IPS-20b (cell line): ENCODE measurements around the gene SHMT2.
A peak's percentile ranks its signal among the peaks of the same experiment; 100 is the strongest.

ENCODE experiments used
- H3K27ac ChIP-seq: one replicate; pipeline ENCODE4 v1.5.1; 2013; ENCODE audit warnings: low read length
- H3K27me3 ChIP-seq: 2 replicates; pipeline ENCODE4 v1.6.1; 2013; ENCODE audit warnings: mild to moderate bottlenecking, low read length, inconsistent platforms; ENCODE audit not compliant: insufficient read depth
- H3K36me3 ChIP-seq: 2 replicates; pipeline ENCODE4 v1.6.1; 2013; ENCODE audit warnings: low read depth, mild to moderate bottlenecking, inconsistent platforms, low read length, moderate library complexity; ENCODE audit not compliant: insufficient read depth
- H3K4me1 ChIP-seq: 2 replicates; pipeline ENCODE4 v1.6.1; 2013; ENCODE audit warnings: mild to moderate bottlenecking, control low read depth, inconsistent platforms, low read length, moderate library complexity; ENCODE audit not compliant: insufficient read depth
- H3K4me3 ChIP-seq: 2 replicates; pipeline ENCODE4 v1.5.1; 2013; ENCODE audit warnings: mild to moderate bottlenecking, low read length, inconsistent platforms
- H3K9ac ChIP-seq: 2 replicates; pipeline ENCODE4 v1.6.1; 2013; ENCODE audit warnings: low read depth, mild to moderate bottlenecking, inconsistent platforms, low read length, moderate library complexity
- H3K9me3 ChIP-seq: 2 replicates; pipeline ENCODE4 v1.6.1; 2013; ENCODE audit warnings: mild to moderate bottlenecking, low read depth, low read length, inconsistent platforms; ENCODE audit not compliant: insufficient read depth

Gene SHMT2

GRCh38 chr12:57248934-57249742, 19.6 kb downstream of the SHMT2 start:
- Histone ChIP-seq H3K36me3 (no peaks in the 10 kb centered on the region), H3K4me3 (no peak overlapping the region), H3K27ac (no peak overlapping the region), H3K9me3 (no peaks in the 10 kb centered on the region), H3K27me3 (peaks cover 10% of the 10 kb centered on the region), H3K9ac (no peak overlapping the region), H3K4me1 (peaks cover 7% of the 10 kb centered on the region; the same call in 1 of the 2 replicates)

DNA sequence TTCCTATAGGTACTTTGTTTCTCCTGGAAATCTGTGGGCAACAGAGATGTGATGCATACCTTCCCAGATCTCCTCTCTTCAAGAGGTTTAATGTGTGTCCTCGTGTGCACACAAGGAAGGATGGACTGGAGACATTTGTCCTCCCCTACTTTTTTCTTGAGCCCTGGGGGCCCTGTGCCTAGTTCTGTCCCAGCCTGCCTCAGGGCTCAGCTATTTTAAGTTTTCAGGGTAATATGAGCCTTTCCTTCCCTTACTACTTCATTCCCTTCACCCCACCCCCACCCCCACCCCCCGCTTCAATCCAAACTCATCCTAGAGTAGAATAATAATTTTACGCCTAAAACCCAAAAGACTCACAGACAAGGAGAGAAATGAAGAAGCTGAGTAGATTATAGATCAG, 21.0 kb downstream of the SHMT2 start:
- no peaks in the 10 kb centered on the region for H3K9me3 ChIP-seq
- H3K27ac ChIP-seq = no peak overlapping the region
- no peak overlapping the region for H3K9ac ChIP-seq
- no peak overlapping the region for H3K4me3 ChIP-seq
- no peaks in the 10 kb centered on the region for H3K27me3 ChIP-seq
- H3K4me1 ChIP-seq = peaks cover 7% of the 10 kb centered on the region; the same call in 1 of the 2 replicates
- no peaks in the 10 kb centered on the region for H3K36me3 ChIP-seq

- H3K27me3 ChIP-seq = no peaks in the 10 kb centered on the region
- no peak within 1 kb of the TSS for H3K27ac ChIP-seq
- peaks cover 7% of the 10 kb centered on the region; the same call in 1 of the 2 replicates for H3K4me1 ChIP-seq
- H3K9ac ChIP-seq = 0 out of 2 replicates have a peak within 1 kb of the TSS, but pooled peaks have one; percentile 34
- no peaks in the 10 kb centered on the region for H3K36me3 ChIP-seq
- H3K4me3 ChIP-seq = no peak within 1 kb of the TSS
- no peaks in the 10 kb centered on the region for H3K9me3 ChIP-seq
Measured at GRCh38 chr12:57250956-57251355, 21.4 kb downstream of the SHMT2 start, which contains the start of gene STAC3. TSS of gene STAC3 (minus strand) at chr12:57251187. CDS start at chr12:57249636, 1,551 bp downstream.

DNA sequence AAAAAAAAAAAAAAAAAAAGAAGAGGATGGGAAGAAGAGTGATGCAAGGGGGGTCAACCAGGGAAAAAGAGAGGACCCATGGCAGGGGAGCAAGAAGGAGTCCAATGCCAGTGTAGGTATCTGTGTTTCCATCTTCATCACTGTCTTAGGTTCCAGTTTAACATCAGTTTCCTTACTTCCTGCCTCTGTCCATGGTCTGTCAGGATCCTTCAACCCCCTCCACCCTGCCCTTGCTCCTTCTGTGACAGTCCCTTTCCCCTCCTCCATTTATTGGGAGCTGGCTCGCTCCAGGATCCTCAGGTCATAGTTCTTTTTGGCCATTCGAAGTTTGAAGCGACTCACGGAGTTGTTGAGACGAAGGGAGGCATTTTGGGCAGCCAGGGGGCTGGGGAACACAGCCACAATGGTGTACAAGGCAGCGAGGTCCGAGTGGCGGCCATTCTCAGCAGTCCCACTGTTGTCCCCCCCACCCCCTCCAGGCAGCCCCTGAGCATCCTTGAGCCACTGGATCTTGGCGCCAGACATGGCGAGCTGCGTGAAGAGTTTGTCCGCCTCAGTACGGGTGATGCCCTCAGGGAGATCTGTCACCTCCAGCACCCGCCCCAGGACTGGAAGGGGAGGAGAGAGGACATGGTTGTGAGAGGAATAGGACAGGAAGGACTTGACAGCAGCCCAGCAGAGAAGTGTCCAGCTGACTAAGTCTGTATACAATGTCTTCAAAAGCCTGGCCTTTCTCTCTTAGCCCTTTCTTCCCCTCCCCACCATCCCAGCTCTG, 25.2 kb downstream of the SHMT2 start:
- no peak overlapping the region for H3K27ac ChIP-seq
- H3K9ac ChIP-seq = no peak overlapping the region
- peaks cover 31% of the 10 kb centered on the region for H3K36me3 ChIP-seq
- 0 out of 2 replicates have a peak, but pooled peaks cover 2% of the 10 kb centered on the region for H3K4me1 ChIP-seq
- no peak overlapping the region for H3K4me3 ChIP-seq
- H3K27me3 ChIP-seq = no peaks in the 10 kb centered on the region
- H3K9me3 ChIP-seq = no peaks in the 10 kb centered on the region

GRCh38 chr12:57255916-57256315, 26.4 kb downstream of the SHMT2 start:
- no peak overlapping the region for H3K9ac ChIP-seq
- H3K36me3 ChIP-seq = peaks cover 31% of the 10 kb centered on the region
- no peak overlapping the region for H3K4me3 ChIP-seq

GRCh38 chr12:57258977-57259970, 29.8 kb downstream of the SHMT2 start:
- peaks cover 31% of the 10 kb centered on the region for H3K36me3 ChIP-seq
- H3K9me3 ChIP-seq = no peaks in the 10 kb centered on the region
- H3K4me3 ChIP-seq = no peak overlapping the region
- no peaks in the 10 kb centered on the region for H3K27me3 ChIP-seq
- H3K4me1 ChIP-seq = peaks cover 8% of the 10 kb centered on the region; the same call in 1 of the 2 replicates
- no peak overlapping the region for H3K27ac ChIP-seq
- no peak overlapping the region for H3K9ac ChIP-seq

More at GRCh38 chr12:57255916-57256315, 26.4 kb downstream of the SHMT2 start:
- Histone ChIP-seq H3K4me1 (no peaks in the 10 kb centered on the region; the same call in 1 of the 2 replicates), H3K9me3 (no peaks in the 10 kb centered on the region), H3K27ac (no peak overlapping the region), H3K27me3 (no peaks in the 10 kb centered on the region)

DNA sequence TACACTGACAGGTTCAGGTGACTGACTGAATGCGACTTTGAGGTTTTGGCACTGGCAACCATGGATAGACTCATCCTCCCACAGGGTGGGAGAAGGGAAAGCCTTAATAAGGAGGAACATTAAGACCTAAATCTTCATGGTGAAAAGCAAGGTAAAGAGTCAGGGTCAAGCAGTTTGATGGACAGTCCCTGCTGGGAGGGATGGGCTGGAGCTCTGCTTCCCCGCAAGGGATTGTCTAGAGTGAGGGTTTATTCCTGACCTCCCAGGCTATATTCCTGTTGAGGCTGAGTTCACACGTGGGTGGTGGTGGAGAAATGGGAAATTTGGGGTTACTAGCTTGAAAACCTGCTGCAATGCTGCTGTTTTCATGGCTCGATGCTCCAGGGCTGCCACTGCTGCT, 30.9 kb downstream of the SHMT2 start:
- Histone ChIP-seq H3K9me3 (no peaks in the 10 kb centered on the region), H3K36me3 (peaks cover 36% of the 10 kb centered on the region), H3K4me3 (no peak overlapping the region), H3K9ac (no peak overlapping the region), H3K27me3 (no peaks in the 10 kb centered on the region), H3K4me1 (peaks cover 8% of the 10 kb centered on the region; the same call in 1 of the 2 replicates), H3K27ac (no peak overlapping the region)

DNA sequence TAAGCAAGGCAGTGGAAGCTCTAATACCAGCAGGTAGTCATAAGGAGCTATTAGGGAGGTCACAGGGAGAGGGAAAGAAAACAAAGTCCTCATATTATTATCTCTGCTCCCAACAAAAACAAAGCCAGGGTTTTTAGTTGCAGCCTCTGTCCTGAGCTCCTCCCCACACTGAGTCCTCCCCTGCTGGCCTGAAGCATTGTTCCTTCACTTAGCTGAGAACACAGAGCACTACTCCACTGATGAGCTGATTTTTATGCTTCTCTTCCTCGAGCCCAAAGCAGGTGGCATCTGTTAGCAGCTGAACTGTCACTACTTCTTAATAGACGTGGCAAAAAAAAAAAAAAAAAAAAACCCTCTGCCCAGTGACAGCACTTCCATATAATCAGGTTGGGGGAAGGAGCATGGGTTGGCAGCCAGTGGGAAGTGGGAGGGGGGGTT, 31.9 kb downstream of the SHMT2 start:
- Histone ChIP-seq H3K4me3 (no peak overlapping the region), H3K4me1 (peaks cover 8% of the 10 kb centered on the region; the same call in 1 of the 2 replicates), H3K27ac (no peak overlapping the region), H3K27me3 (no peaks in the 10 kb centered on the region), H3K36me3 (peaks cover 36% of the 10 kb centered on the region), H3K9ac (no peak overlapping the region), H3K9me3 (no peaks in the 10 kb centered on the region)

GRCh38 chr12:57262126-57262822, 32.8 kb downstream of the SHMT2 start:
- H3K27me3 ChIP-seq = no peaks in the 10 kb centered on the region
- H3K36me3 ChIP-seq = peaks cover 38% of the 10 kb centered on the region
- no peak overlapping the region for H3K27ac ChIP-seq
- no peak overlapping the region for H3K4me3 ChIP-seq
- H3K4me1 ChIP-seq = peaks cover 8% of the 10 kb centered on the region; the same call in 1 of the 2 replicates
- H3K9ac ChIP-seq = no peak overlapping the region
- no peaks in the 10 kb centered on the region for H3K9me3 ChIP-seq

DNA sequence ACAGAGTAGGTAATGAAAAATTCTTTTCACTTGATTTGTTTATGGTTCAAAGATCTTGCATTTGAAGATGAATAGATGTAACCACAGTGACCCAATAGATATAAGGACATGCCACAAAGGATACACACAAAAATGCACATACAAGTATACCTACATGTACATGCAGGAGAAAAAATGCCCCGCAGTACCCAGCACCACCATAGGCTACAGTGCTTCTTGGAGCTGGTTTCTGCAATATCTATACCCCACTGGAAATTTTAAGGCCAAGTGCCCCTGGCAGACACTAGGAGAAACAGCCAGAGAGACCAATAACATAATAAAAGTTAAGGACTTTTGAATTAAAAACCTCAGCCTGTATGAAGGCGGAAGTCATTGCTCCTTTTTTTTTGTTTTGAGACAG, 33.6 kb downstream of the SHMT2 start:
- Histone ChIP-seq H3K9me3 (no peaks in the 10 kb centered on the region), H3K9ac (no peak overlapping the region), H3K27me3 (no peaks in the 10 kb centered on the region), H3K4me1 (peaks cover 8% of the 10 kb centered on the region; the same call in 1 of the 2 replicates), H3K27ac (no peak overlapping the region), H3K4me3 (no peak overlapping the region), H3K36me3 (peaks cover 34% of the 10 kb centered on the region)
